ENCODE data around the gene POLD1.

GRCh38 chr19:50409347-50409746, 25.2 kb downstream of the POLD1 start:
- no peak for TF ChIP-seq CTCF (IDR thresholded peaks at IDR 0.05)
- TF ChIP-seq POLR2A (IDR thresholded peaks at IDR 0.05), result no peak
